ENCODE results near the gene COX7A2L.

The COX7A2L gene

GRCh38 chr2:42339191-42339912 is 21.7 kb downstream of the COX7A2L start:
- Histone ChIP-seq H3K27ac (no peak overlapping the region), H3K9me3 (no peaks in the 10 kb centered on the region), H3K4me1 (ENCODE audit: control insufficient read depth in 1 of 2, insufficient read depth in 1 of 2, low read depth in 1 of 2, low read length in 1 of 2) (no peaks in the 10 kb centered on the region), H3K27me3 (no peaks in the 10 kb centered on the region), H3K4me3 (ENCODE audit: low read depth in 1 of 2, low read length in 1 of 2) (no peak overlapping the region), H3K36me3 (peaks cover 82% of the 10 kb centered on the region)
- no peak for TF ChIP-seq CTCF (IDR thresholded peaks at IDR 0.05)

- Histone ChIP-seq H3K36me3 (peaks cover 88% of the 10 kb centered on the region), H3K27ac (no peak overlapping the region), H3K27me3 (no peaks in the 10 kb centered on the region), H3K9me3 (no peaks in the 10 kb centered on the region), H3K4me3 (ENCODE audit: low read depth in 1 of 2, low read length in 1 of 2) (no peak overlapping the region), H3K4me1 (ENCODE audit: control insufficient read depth in 1 of 2, insufficient read depth in 1 of 2, low read depth in 1 of 2, low read length in 1 of 2) (no peaks in the 10 kb centered on the region)
- TF ChIP-seq CTCF (IDR thresholded peaks at IDR 0.05): no peak
These were observed 22.3 kb downstream of the COX7A2L start for GRCh38 chr2:42338567-42339190.

GRCh38 chr2:42337846-42338566 is 23.0 kb downstream of the COX7A2L start:
- no peak overlapping the region for H3K27ac ChIP-seq
- peaks cover 88% of the 10 kb centered on the region for H3K36me3 ChIP-seq
- H3K9me3 ChIP-seq: no peaks in the 10 kb centered on the region
- no peak for TF ChIP-seq CTCF (IDR thresholded peaks at IDR 0.05)
- H3K4me1 ChIP-seq (ENCODE audit: control insufficient read depth in 1 of 2, insufficient read depth in 1 of 2, low read depth in 1 of 2, low read length in 1 of 2): no peaks in the 10 kb centered on the region
- H3K4me3 ChIP-seq (ENCODE audit: low read depth in 1 of 2, low read length in 1 of 2): no peak overlapping the region
- no peaks in the 10 kb centered on the region for H3K27me3 ChIP-seq

GRCh38 chr2:42337356-42337820 is 23.6 kb downstream of the COX7A2L start:
- Histone ChIP-seq H3K27ac (no peak overlapping the region), H3K27me3 (no peaks in the 10 kb centered on the region), H3K4me3 (ENCODE audit: low read depth in 1 of 2, low read length in 1 of 2) (no peak overlapping the region), H3K4me1 (ENCODE audit: control insufficient read depth in 1 of 2, insufficient read depth in 1 of 2, low read depth in 1 of 2, low read length in 1 of 2) (no peaks in the 10 kb centered on the region), H3K9me3 (no peaks in the 10 kb centered on the region), H3K36me3 (peaks cover 90% of the 10 kb centered on the region)
- TF ChIP-seq CTCF (IDR thresholded peaks at IDR 0.05): no peak

GRCh38 chr2:42336361-42336965 is 24.6 kb downstream of the COX7A2L start:
- TF ChIP-seq CTCF (IDR thresholded peaks at IDR 0.05): no peak
- Histone ChIP-seq H3K4me1 (ENCODE audit: control insufficient read depth in 1 of 2, insufficient read depth in 1 of 2, low read depth in 1 of 2, low read length in 1 of 2) (no peaks in the 10 kb centered on the region), H3K27ac (no peak overlapping the region), H3K4me3 (ENCODE audit: low read depth in 1 of 2, low read length in 1 of 2) (no peak overlapping the region), H3K36me3 (peaks cover 90% of the 10 kb centered on the region), H3K9me3 (no peaks in the 10 kb centered on the region), H3K27me3 (no peaks in the 10 kb centered on the region)
